Peyer's patch (tissue), 4 donors: ENCODE data around the gene C1GALT1. TPM values are rescaled to one million over a fixed set of nuclear protein-coding genes. Genes with fewer than 3 reads are reported as not detected.

Source experiments
- DNase-seq, 3 donors: peaks; one replicate each; pipeline ENCODE4 v3.0.0-alpha.2; 2017 to 2019
- H3K27ac ChIP-seq, 4 donors: fragments of 200-600 bp; sonication (generic); one replicate each; pipeline ENCODE4 v1.5.1; 2016 to 2019
- H3K27me3 ChIP-seq, 2 donors: fragments of 200-600 bp; sonication (generic); one replicate each; pipeline ENCODE4 v1.5.1; 2019
- H3K36me3 ChIP-seq, 3 donors: fragments of 200-600 bp; sonication (generic); one replicate each; pipeline ENCODE4 v1.5.1; 2016 to 2019
- H3K4me1 ChIP-seq, 4 donors: fragments of 200-600 bp; sonication (generic); one replicate each; pipeline ENCODE4 v1.5.1; 2016 to 2019
- H3K4me3 ChIP-seq, 4 donors: fragments of 200-600 bp; sonication (generic); 1 replicate in 3 of 4; 2 replicates in 1 of 4; pipeline ENCODE4 v1.5.1; 2016 to 2019; ENCODE audit warnings: mild to moderate bottlenecking in 1 of 4
- H3K9me3 ChIP-seq, 4 donors: fragments of 200-600 bp; sonication (generic); one replicate each; pipeline ENCODE4 v1.5.1; 2016 to 2019; ENCODE audit warnings: mild to moderate bottlenecking in 1 of 4
- CTCF ChIP-seq, 6 experiments: fragments of 450-650 bp in 4 of 6; fragments of 200-600 bp in 2 of 6; sonication (generic) in 1 of 6; IDR thresholded peaks; one replicate each; pipeline ENCODE4 v1.5.1; 2017 to 2019; ENCODE audit warnings: antibody characterized with exemption in 6 of 6, mild to moderate bottlenecking in 3 of 6, moderate library complexity in 1 of 6
- POLR2A ChIP-seq, 2 donors: fragments of 450-650 bp; IDR thresholded peaks; one replicate each; pipeline ENCODE4 v1.5.1; 2017; ENCODE audit warnings: antibody characterized with exemption in 2 of 2, mild to moderate bottlenecking in 2 of 2, moderate library complexity in 2 of 2
- total RNA-seq, 4 donors: library from RNA; depleted of rRNA; stranded (reverse); fragments of >200 nt; gene quantifications; one replicate each; pipeline ENCODE4 v1.1.0, GENCODE V29; 2016

C1GALT1 gene
- total RNA-seq, 4 donors from 2014 or later: 23.1 to 63.3 (median 34.8) TPM

- H3K4me3 ChIP-seq: peak overlapping the region in 2 of 4 donors; percentile 13 to 25
- H3K27ac ChIP-seq: peak overlapping the region; percentile 55 to 71 (median 70)
- H3K27me3 ChIP-seq: no peaks in the 10 kb centered on the region
- H3K9me3 ChIP-seq: no peaks in the 10 kb centered on the region
- TF ChIP-seq POLR2A (IDR thresholded peaks at IDR 0.05) (peak in 1 of 2 donors; percentile 4), CTCF (IDR thresholded peaks at IDR 0.05) (no peak)
- H3K36me3 ChIP-seq: no peaks in the 10 kb centered on the region
- DNase-seq: peak in 2 of 3 donors; percentile 32 to 60
- peaks cover 0 to 18% (median 4%) of the 10 kb centered on the region in 4 donors for H3K4me1 ChIP-seq
These were observed 75.8 kb downstream of the C1GALT1 start for GRCh38 chr7:7257899-7258692.

GRCh38 chr7:7261863-7262262, 79.5 kb downstream of the C1GALT1 start:
- DNase-seq: no peak
- no peaks in the 10 kb centered on the region for H3K27me3 ChIP-seq
- H3K9me3 ChIP-seq: no peaks in the 10 kb centered on the region
- H3K36me3 ChIP-seq: no peaks in the 10 kb centered on the region
- no peak overlapping the region for H3K27ac ChIP-seq
- no peak overlapping the region for H3K4me3 ChIP-seq
- H3K4me1 ChIP-seq: peaks cover 0 to 18% (median 4%) of the 10 kb centered on the region in 4 donors
- TF ChIP-seq CTCF (IDR thresholded peaks at IDR 0.05) (no peak), POLR2A (IDR thresholded peaks at IDR 0.05) (no peak)

- H3K27me3 ChIP-seq: no peaks in the 10 kb centered on the region
- DNase-seq: no peak
- H3K27ac ChIP-seq: no peak overlapping the region
- no peaks in the 10 kb centered on the region for H3K9me3 ChIP-seq
- H3K36me3 ChIP-seq: no peaks in the 10 kb centered on the region
- H3K4me1 ChIP-seq: peaks cover 0 to under 1% (median 0%) of the 10 kb centered on the region in 4 donors
- H3K4me3 ChIP-seq: no peak overlapping the region
- TF ChIP-seq CTCF (IDR thresholded peaks at IDR 0.05): no peak
- TF ChIP-seq POLR2A (IDR thresholded peaks at IDR 0.05): no peak
These were observed 81.2 kb downstream of the C1GALT1 start for GRCh38 chr7:7263297-7264230.

- TF ChIP-seq CTCF (IDR thresholded peaks at IDR 0.05): no peak
- no peak for TF ChIP-seq POLR2A (IDR thresholded peaks at IDR 0.05)
- no peaks in the 10 kb centered on the region for H3K36me3 ChIP-seq
- no peaks in the 10 kb centered on the region for H3K27me3 ChIP-seq
- H3K4me3 ChIP-seq: no peak overlapping the region
- H3K27ac ChIP-seq: no peak overlapping the region
- H3K4me1 ChIP-seq: no peaks in the 10 kb centered on the region
- no peaks in the 10 kb centered on the region for H3K9me3 ChIP-seq
- no peak for DNase-seq
These were observed 82.1 kb downstream of the C1GALT1 start for GRCh38 chr7:7264306-7265040.
